Measurements from ENCODE around the gene DLL4. TPM values are rescaled to one million over a fixed set of nuclear protein-coding genes. Genes with fewer than 3 reads are reported as not detected.

Gene DLL4
- total RNA-seq, 1 experiment from 2014 or later = 1.5 TPM

DNA sequence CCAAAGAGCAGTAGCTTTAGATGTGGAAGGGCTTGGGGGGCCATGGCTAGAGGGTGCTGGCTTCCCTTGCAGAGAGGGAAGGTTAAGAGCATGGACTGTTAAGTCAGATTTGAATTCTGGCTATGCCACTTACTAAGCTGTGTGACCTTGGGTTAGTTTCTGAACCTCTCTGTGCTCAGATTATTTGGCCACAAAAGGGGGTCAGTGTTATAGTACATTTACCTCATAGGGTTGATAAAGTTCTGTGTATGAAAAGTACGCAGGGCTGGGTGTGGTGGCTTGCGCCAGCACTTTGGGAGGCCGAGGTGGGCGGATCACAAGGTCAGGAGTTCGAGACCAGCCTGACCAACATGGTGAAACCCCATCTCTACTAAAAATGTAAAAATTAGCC is 28.1 kb upstream of the DLL4 start (continued):
- no peak for TF ChIP-seq YY1 (IDR thresholded peaks at IDR 0.05; ENCODE audit: extremely low read depth, insufficient replicate concordance, low read depth, low read length)
- no peak for TF ChIP-seq SIN3A (IDR thresholded peaks at IDR 0.05; ENCODE audit: low read depth)
- TF ChIP-seq RAD21 (IDR thresholded peaks at IDR 0.05; ENCODE audit: low read depth) = no peak
- no peak for TF ChIP-seq TCF7L2 (IDR thresholded peaks at IDR 0.05; ENCODE audit: borderline replicate concordance, extremely low read depth, insufficient read depth, insufficient read length)

DNA sequence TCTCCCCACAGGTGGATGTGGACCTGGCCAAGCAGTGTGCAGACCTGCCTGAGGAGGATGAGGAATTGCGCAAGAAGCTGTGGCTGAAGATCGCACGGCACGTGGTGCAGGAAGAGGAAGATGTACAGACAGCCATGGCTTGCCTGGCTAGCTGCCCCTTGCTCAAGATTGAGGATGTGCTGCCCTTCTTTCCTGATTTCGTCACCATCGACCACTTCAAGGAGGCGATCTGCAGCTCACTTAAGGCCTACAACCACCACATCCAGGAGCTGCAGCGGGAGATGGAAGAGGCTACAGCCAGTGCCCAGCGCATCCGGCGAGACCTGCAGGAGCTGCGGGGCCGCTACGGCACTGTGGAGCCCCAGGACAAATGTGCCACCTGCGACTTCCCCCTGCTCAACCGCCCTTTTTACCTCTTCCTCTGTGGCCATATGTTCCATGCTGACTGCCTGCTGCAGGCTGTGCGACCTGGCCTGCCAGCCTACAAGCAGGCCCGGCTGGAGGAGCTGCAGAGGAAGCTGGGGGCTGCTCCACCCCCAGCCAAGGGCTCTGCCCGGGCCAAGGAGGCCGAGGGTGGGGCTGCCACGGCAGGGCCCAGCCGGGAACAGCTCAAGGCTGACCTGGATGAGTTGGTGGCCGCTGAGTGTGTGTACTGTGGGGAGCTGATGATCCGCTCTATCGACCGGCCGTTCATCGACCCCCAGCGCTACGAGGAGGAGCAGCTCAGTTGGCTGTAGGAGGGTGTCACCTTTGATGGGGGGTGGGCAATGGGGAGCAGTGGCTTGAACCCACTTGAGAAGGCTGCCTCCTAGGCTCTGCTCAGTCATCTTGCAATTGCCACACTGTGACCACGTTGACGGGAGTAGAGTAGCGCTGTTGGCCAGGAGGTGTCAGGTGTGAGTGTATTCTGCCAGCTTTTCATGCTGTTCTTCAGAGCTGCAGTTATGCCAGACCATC is 26.3 kb upstream of the DLL4 start:
- ChIA-PET RAD21 (ENCODE audit: low non-redundant PET in 1 of 2, low total read pairs in 2 of 2, uncharacterized antibody in 2 of 2, unreplicated experiment in 2 of 2) (interaction anchor here in 1 of 2 experiments (1.9 kb wide), 1 partner anchor 282 kb away, joined by 8 read pairs; no protein-coding TSS in a partner anchor), CTCF (interaction anchor here (0.6 to 6.8 kb wide), 9 partner anchors 8 to 321 kb away, joined by 3 to 78 read pairs (median 4); partner anchors contain the start of genes DLL4 and VPS18), POLR2A (interaction anchor here (0.9 to 2.7 kb wide), 2 partner anchors 8 to 25 kb away, joined by 3 to 14 read pairs; partner anchors contain the start of genes DLL4 and VPS18)
- no peaks in the 10 kb centered on the region for H3K27me3 ChIP-seq (ENCODE audit: insufficient read depth, low read length)
- DNase-seq (ENCODE audit: low read depth, low spot score) = no peak
- H4K20me1 ChIP-seq (ENCODE audit: insufficient read depth) = no peaks in the 10 kb centered on the region
- no peak overlapping the region; the same call in 1 of the 2 replicates for H3K27ac ChIP-seq (ENCODE audit: low read depth, low read length)
- H2AFZ ChIP-seq (ENCODE audit: low read depth, low read length, poor library complexity, severe bottlenecking) = no peak overlapping the region
- no peak for ATAC-seq
- no peaks in the 10 kb centered on the region; the same call in 1 of the 2 replicates for H3K79me2 ChIP-seq (ENCODE audit: insufficient read depth, low read length)
- no peak overlapping the region for H3K4me2 ChIP-seq (ENCODE audit: low read length)
- BruUV-seq (replicated peaks) = no TSS peak
- H3K4me3 ChIP-seq (replicated peaks in 1 of 2; ENCODE audit: low read depth in 1 of 2, low read length in 2 of 2) = no peak overlapping the region
- peaks cover 9 to 14% of the 10 kb centered on the region in 2 experiments; a peak in 3 of 4 replicates for H3K36me3 ChIP-seq (ENCODE audit: control insufficient read depth in 1 of 2, insufficient read depth in 2 of 2, low read length in 2 of 2)
- no peaks in the 10 kb centered on the region for H3K9me2 ChIP-seq (ENCODE audit: insufficient read depth)
- H3K9ac ChIP-seq (ENCODE audit: low read length) = no peak overlapping the region
- H3K4me1 ChIP-seq (ENCODE audit: control insufficient read depth in 1 of 2, insufficient read depth in 2 of 2, low read length in 2 of 2) = peaks cover 30 to 40% of the 10 kb centered on the region in 2 experiments
- intact Hi-C loops (cut with micrococcal nuclease) = no loop called here
- no peak for TF ChIP-seq YY1 (IDR thresholded peaks at IDR 0.05; ENCODE audit: extremely low read depth, insufficient replicate concordance, low read depth, low read length)
- TF ChIP-seq POLR2AphosphoS5 (IDR thresholded peaks at IDR 0.05; ENCODE audit: low read depth, low read length) = no peak
- no peak for TF ChIP-seq ELF1 (IDR thresholded peaks at IDR 0.05; ENCODE audit: borderline replicate concordance, low read depth)
- no peak for TF ChIP-seq ZNF274 (IDR thresholded peaks at IDR 0.05; ENCODE audit: low read depth, low read length)
- no peak for TF ChIP-seq TCF7L2 (IDR thresholded peaks at IDR 0.05; ENCODE audit: borderline replicate concordance, extremely low read depth, insufficient read depth, insufficient read length)
- no peak for TF ChIP-seq EZH2 (IDR thresholded peaks at IDR 0.05)
- no peak for TF ChIP-seq SP1 (IDR thresholded peaks at IDR 0.05; ENCODE audit: low read depth)
- TF ChIP-seq, protein P1, sequence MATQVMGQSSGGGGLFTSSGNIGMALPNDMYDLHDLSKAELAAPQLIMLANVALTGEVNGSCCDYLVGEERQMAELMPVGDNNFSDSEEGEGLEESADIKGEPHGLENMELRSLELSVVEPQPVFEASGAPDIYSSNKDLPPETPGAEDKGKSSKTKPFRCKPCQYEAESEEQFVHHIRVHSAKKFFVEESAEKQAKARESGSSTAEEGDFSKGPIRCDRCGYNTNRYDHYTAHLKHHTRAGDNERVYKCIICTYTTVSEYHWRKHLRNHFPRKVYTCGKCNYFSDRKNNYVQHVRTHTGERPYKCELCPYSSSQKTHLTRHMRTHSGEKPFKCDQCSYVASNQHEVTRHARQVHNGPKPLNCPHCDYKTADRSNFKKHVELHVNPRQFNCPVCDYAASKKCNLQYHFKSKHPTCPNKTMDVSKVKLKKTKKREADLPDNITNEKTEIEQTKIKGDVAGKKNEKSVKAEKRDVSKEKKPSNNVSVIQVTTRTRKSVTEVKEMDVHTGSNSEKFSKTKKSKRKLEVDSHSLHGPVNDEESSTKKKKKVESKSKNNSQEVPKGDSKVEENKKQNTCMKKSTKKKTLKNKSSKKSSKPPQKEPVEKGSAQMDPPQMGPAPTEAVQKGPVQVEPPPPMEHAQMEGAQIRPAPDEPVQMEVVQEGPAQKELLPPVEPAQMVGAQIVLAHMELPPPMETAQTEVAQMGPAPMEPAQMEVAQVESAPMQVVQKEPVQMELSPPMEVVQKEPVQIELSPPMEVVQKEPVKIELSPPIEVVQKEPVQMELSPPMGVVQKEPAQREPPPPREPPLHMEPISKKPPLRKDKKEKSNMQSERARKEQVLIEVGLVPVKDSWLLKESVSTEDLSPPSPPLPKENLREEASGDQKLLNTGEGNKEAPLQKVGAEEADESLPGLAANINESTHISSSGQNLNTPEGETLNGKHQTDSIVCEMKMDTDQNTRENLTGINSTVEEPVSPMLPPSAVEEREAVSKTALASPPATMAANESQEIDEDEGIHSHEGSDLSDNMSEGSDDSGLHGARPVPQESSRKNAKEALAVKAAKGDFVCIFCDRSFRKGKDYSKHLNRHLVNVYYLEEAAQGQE (IDR thresholded peaks at IDR 0.05; ENCODE audit: low read depth) = no peak
- H3K9me3 ChIP-seq (ENCODE audit: control insufficient read depth in 1 of 2, insufficient read depth in 1 of 2, low read depth in 1 of 2, low read length in 2 of 2) = no peaks in the 10 kb centered on the region

Data from HCT116 (cell line).